Neural crest cell (in vitro differentiated cells): Measurements from ENCODE around the gene NCAN. TPM values are rescaled to one million over a fixed set of nuclear protein-coding genes. Genes with fewer than 3 reads are reported as not detected.

Experiments used
- DNase-seq: peaks from one replicate; pipeline ENCODE4 v3.0.0; 2021; ENCODE audit warnings: low read depth, mixed read lengths, low spot score
- H3K27ac Mint-ChIP-seq: one replicate; pipeline ENCODE4 v1.8.0; 2021; ENCODE audit warnings: mild to moderate bottlenecking, mixed read lengths; ENCODE audit not compliant: unreplicated experiment
- H3K27me3 Mint-ChIP-seq: 2 replicates; pipeline ENCODE4 v1.8.0; 2021; ENCODE audit warnings: low read depth, mild to moderate bottlenecking, mixed read lengths
- H3K36me3 Mint-ChIP-seq: 2 replicates; pipeline ENCODE4 v1.8.0; 2021; ENCODE audit warnings: low read depth, mild to moderate bottlenecking, mixed read lengths
- H3K4me1 Mint-ChIP-seq: 2 replicates; pipeline ENCODE4 v1.8.0; 2021; ENCODE audit warnings: mixed read lengths
- H3K4me3 Mint-ChIP-seq: one replicate; pipeline ENCODE4 v1.8.0; 2021; ENCODE audit warnings: mild to moderate bottlenecking, mixed read lengths
- H3K9me3 Mint-ChIP-seq: 2 replicates; pipeline ENCODE4 v1.8.0; 2021; ENCODE audit warnings: mixed read lengths
- CTCF ChIP-seq: fragments of 200-600 bp; sonication (generic); conservative IDR thresholded peaks from 2 replicates; pipeline ENCODE4 v1.5.0; 2021; ENCODE audit warnings: antibody characterized with exemption, mild to moderate bottlenecking
- total RNA-seq: library from RNA; stranded (reverse); gene quantifications from 2 replicates; pipeline ENCODE4 v1.2.1, GENCODE V29; 2021

The NCAN gene
- total RNA-seq, 1 donor from 2014 or later: 12.3 TPM

DNA sequence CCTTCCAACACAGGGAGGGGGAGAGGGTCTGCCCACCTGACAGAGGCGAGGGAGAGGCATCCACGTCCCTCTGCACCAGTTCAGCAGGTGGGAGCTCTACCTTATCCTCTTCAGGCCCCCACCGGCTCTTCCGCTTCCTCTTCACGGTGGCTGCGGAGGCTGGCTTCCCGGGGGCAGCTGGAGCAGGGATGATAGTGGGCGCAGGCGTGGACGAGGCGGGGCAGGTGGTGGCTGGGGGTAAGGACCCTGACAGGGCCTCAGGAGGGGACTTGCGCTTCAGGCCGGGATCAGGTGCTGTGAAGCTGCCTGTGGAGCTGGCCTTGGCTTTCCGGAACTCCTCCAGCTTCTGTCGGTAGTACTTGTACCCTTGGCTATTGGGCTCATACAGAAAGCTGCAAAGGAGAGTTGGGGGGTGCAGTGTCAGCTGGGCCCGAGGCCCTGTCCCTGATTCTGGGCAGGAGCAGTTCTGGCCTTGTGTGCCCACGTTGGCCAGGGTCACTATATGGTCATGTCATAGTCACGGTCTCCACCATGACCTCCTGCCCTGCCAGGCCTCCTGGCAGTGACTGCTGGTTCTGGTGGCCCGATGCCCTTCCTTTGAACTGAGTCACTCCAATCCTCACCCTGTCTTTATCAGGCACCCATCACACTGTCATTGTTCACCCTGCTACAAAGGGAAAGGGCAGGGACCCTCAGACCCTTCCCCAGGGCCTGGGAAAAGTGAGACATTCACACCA lies 85.4 kb downstream of the NCAN start:
- H3K4me3 Mint-ChIP-seq: no peak overlapping the region
- TF ChIP-seq CTCF: no peak
- H3K27ac Mint-ChIP-seq: no peak overlapping the region
- no peak for DNase-seq
- no peaks in the 10 kb centered on the region for H3K27me3 Mint-ChIP-seq
- H3K4me1 Mint-ChIP-seq: no peaks in the 10 kb centered on the region
- H3K36me3 Mint-ChIP-seq: peaks cover 25% of the 10 kb centered on the region
- no peaks in the 10 kb centered on the region for H3K9me3 Mint-ChIP-seq

DNA sequence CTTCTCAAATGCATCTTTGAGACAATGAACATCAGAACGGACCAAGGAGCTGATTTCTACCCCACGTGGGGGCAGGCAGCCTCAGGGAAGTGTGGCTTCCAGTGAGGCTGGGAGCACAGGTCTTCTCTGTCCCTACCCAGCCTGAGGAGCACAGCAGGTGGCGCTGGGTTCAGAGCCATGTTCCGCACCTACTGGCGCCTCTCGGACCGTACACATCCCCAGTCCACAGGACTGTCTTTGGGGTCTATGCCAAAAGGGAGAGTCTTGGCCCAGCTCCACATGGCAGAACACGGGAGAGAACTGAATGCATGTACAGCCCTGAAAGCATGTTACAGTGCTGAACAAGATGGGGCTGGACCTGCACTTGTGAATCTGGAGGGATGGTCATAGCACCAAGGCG lies 86.0 kb downstream of the NCAN start:
- peak overlapping the region; percentile 75 for H3K27ac Mint-ChIP-seq
- no peaks in the 10 kb centered on the region for H3K4me1 Mint-ChIP-seq
- peaks cover 19% of the 10 kb centered on the region for H3K36me3 Mint-ChIP-seq
- no peaks in the 10 kb centered on the region for H3K9me3 Mint-ChIP-seq
- no peaks in the 10 kb centered on the region for H3K27me3 Mint-ChIP-seq
- H3K4me3 Mint-ChIP-seq: no peak overlapping the region
- DNase-seq: no peak
- TF ChIP-seq CTCF: no peak

GRCh38 chr19:19300613-19301012 lies 88.9 kb downstream of the NCAN start:
- no peak overlapping the region for H3K27ac Mint-ChIP-seq
- peaks cover 1% of the 10 kb centered on the region for H3K36me3 Mint-ChIP-seq
- no peak for TF ChIP-seq CTCF
- H3K27me3 Mint-ChIP-seq: no peaks in the 10 kb centered on the region
- H3K4me1 Mint-ChIP-seq: no peaks in the 10 kb centered on the region
- H3K4me3 Mint-ChIP-seq: no peak overlapping the region
- no peak for DNase-seq
- no peaks in the 10 kb centered on the region for H3K9me3 Mint-ChIP-seq

Other genes starting within 250 kb of the NCAN start
- 149 and 160 TPM in 2 replicates for gene SUGP2, start 178.4 kb upstream of the NCAN start, total RNA-seq
- gene ARMC6, start 178.4 kb upstream of the NCAN start, total RNA-seq: 52.5 and 57.9 TPM in 2 replicates
- gene SLC25A42, start 148.0 kb upstream of the NCAN start, total RNA-seq: 10.5 and 11.1 TPM in 2 replicates
- gene TMEM161A, start 73.5 kb upstream of the NCAN start, total RNA-seq: 42.8 and 44.8 TPM in 2 replicates
- 1.4 and 1.5 TPM in 2 replicates for gene MEF2B, start 41.7 kb upstream of the NCAN start, total RNA-seq
- gene BORCS8, start 19.8 kb upstream of the NCAN start, total RNA-seq: 23.6 and 28.0 TPM in 2 replicates
- 107 and 111 TPM in 2 replicates for gene RFXANK, start 19.7 kb upstream of the NCAN start, total RNA-seq
- 17.6 and 18.6 TPM in 2 replicates for gene NR2C2AP, start 8.5 kb upstream of the NCAN start, total RNA-seq
- gene TM6SF2, start 61.3 kb downstream of the NCAN start, total RNA-seq: 5.5 and 5.7 TPM in 2 replicates
- 89.9 and 101 TPM in 2 replicates for gene SUGP1, start 108.6 kb downstream of the NCAN start, total RNA-seq
- 68.8 and 70.8 TPM in 2 replicates for gene MAU2, start 108.9 kb downstream of the NCAN start, total RNA-seq
- gene GATAD2A, start 193.7 kb downstream of the NCAN start, total RNA-seq: 150 and 158 TPM in 2 replicates